Neuronal stem cell (in vitro differentiated cells): ENCODE data around the gene CNTF.
A peak's percentile ranks its signal among the peaks of the same experiment; 100 is the strongest.

Source experiments
- DNase-seq: peaks from one replicate; pipeline ENCODE4 v3.0.0-alpha.2; 2013; ENCODE audit warnings: low spot score
- H2AFZ ChIP-seq: one replicate; pipeline ENCODE4 v1.6.1; 2013; ENCODE audit warnings: mild to moderate bottlenecking, low read length, inconsistent platforms
- H2AK5ac ChIP-seq: 2 replicates; pipeline ENCODE4 v1.6.1; 2013; ENCODE audit warnings: low read depth, mild to moderate bottlenecking, inconsistent platforms, low read length, moderate library complexity, mixed read lengths
- H2BK120ac ChIP-seq: 2 replicates; pipeline ENCODE4 v1.6.1; 2013; ENCODE audit warnings: low read depth, mild to moderate bottlenecking, inconsistent platforms, low read length, moderate library complexity, mixed read lengths
- H2BK12ac ChIP-seq: one replicate; pipeline ENCODE4 v1.6.1; 2013; ENCODE audit warnings: low read length, inconsistent platforms
- H2BK15ac ChIP-seq: 2 replicates; pipeline ENCODE4 v1.6.1; 2013; ENCODE audit warnings: mild to moderate bottlenecking, low read length, inconsistent platforms, mixed read lengths
- H2BK5ac ChIP-seq: one replicate; pipeline ENCODE4 v1.6.1; 2013; ENCODE audit warnings: inconsistent platforms, mild to moderate bottlenecking, low read length, moderate library complexity
- H3K14ac ChIP-seq: one replicate; pipeline ENCODE4 v1.6.1; 2013; ENCODE audit warnings: low read length, inconsistent platforms
- H3K18ac ChIP-seq: 2 replicates; pipeline ENCODE4 v1.6.1; 2013; ENCODE audit warnings: low read length, inconsistent platforms
- H3K23ac ChIP-seq: 2 replicates; pipeline ENCODE4 v1.6.1; 2013; ENCODE audit warnings: low read depth, mild to moderate bottlenecking, mixed read lengths, low read length, inconsistent platforms; ENCODE audit not compliant: poor library complexity
- H3K27ac ChIP-seq: replicated peaks from 3 replicates; pipeline ENCODE4 v1.5.1; 2013; ENCODE audit warnings: low read length, inconsistent platforms
- H3K27me3 ChIP-seq, 3 experiments: 2 replicates each; pipeline ENCODE4 v1.6.1; 2013; ENCODE audit warnings: low read length in 3 of 3, mild to moderate bottlenecking in 2 of 3, inconsistent platforms in 1 of 3, low read depth in 1 of 3, mixed read lengths in 1 of 3, moderate library complexity in 1 of 3; ENCODE audit not compliant: control insufficient read depth in 3 of 3, insufficient read depth in 3 of 3
- H3K36me3 ChIP-seq, 2 donors: replicated peaks in 1 of 2; 2 replicates each; pipeline ENCODE4 v1.6.1; 2013; ENCODE audit warnings: low read length in 2 of 2; ENCODE audit not compliant: control insufficient read depth in 2 of 2, insufficient read depth in 2 of 2
- H3K4ac ChIP-seq: 2 replicates; pipeline ENCODE4 v1.6.1; 2013; ENCODE audit warnings: inconsistent platforms, mild to moderate bottlenecking, low read length, moderate library complexity
- H3K4me1 ChIP-seq, 2 donors: 1 replicate in 1 of 2; 2 replicates in 1 of 2; pipeline ENCODE4 v1.6.1; 2013; ENCODE audit warnings: low read length in 2 of 2, low read depth in 1 of 2; ENCODE audit not compliant: control insufficient read depth in 2 of 2, insufficient read depth in 1 of 2
- H3K4me2 ChIP-seq: one replicate; pipeline ENCODE4 v1.6.1; 2013; ENCODE audit warnings: mild to moderate bottlenecking, low read length, inconsistent platforms; ENCODE audit not compliant: insufficient read depth, poor library complexity, severe bottlenecking
- H3K4me3 ChIP-seq, 2 donors: 2 replicates each; pipeline ENCODE4 v1.5.1; 2013; ENCODE audit warnings: low read length in 2 of 2, mild to moderate bottlenecking in 2 of 2, inconsistent platforms in 1 of 2, moderate library complexity in 1 of 2
- H3K79me1 ChIP-seq: one replicate; pipeline ENCODE4 v1.6.1; 2013; ENCODE audit warnings: low read depth, mild to moderate bottlenecking, inconsistent platforms, low read length, moderate library complexity
- H3K9ac ChIP-seq: one replicate; pipeline ENCODE4 v1.6.1; 2013; ENCODE audit warnings: mild to moderate bottlenecking, low read depth, low read length, inconsistent platforms; ENCODE audit not compliant: poor library complexity
- H3K9me3 ChIP-seq, 2 donors: replicated peaks in 1 of 2; 2 replicates each; pipeline versions ENCODE3 to v1.6.1; 2013; ENCODE audit warnings: low read length in 2 of 2, mild to moderate bottlenecking in 2 of 2, inconsistent platforms in 1 of 2, low read depth in 1 of 2, mixed read lengths in 1 of 2, moderate library complexity in 1 of 2; ENCODE audit not compliant: control insufficient read depth in 2 of 2, insufficient read depth in 1 of 2
- H4K8ac ChIP-seq: one replicate; pipeline ENCODE4 v1.6.1; 2013; ENCODE audit warnings: low read depth, mild to moderate bottlenecking, inconsistent platforms, low read length, moderate library complexity
- H4K91ac ChIP-seq: one replicate; pipeline ENCODE4 v1.6.1; 2013; ENCODE audit warnings: low read length, low read depth, mild to moderate bottlenecking, inconsistent platforms; ENCODE audit not compliant: poor library complexity
- WGBS, 2 donors: extraction: QIAGEN DNeasy Blood & Tissue Kit; methylation state at CpG; one replicate each; pipeline ENCODE4 v1.1.7; 2013; ENCODE audit warnings: missing lambda C conversion rate in 2 of 2, mixed read lengths in 1 of 2; ENCODE audit not compliant: insufficient read length in 2 of 2, insufficient replicate concordance in 1 of 2; ENCODE audit errors: extremely low coverage in 2 of 2; 5-methylcytosine and 5-hydroxymethylcytosine counted together

CNTF gene

GRCh38 chr11:58641803-58642581 is 19.5 kb downstream of the CNTF start:
- no peak overlapping the region for H2AK5ac ChIP-seq
- no peak overlapping the region for H3K27ac ChIP-seq
- H3K14ac ChIP-seq: no peak overlapping the region
- H4K8ac ChIP-seq: no peak overlapping the region
- no peak overlapping the region for H2BK120ac ChIP-seq
- H3K23ac ChIP-seq: no peak overlapping the region
- H3K36me3 ChIP-seq: no peaks in the 10 kb centered on the region
- H3K79me1 ChIP-seq: no peaks in the 10 kb centered on the region
- peaks cover 0 to 1% of the 10 kb centered on the region in 2 donors for H3K4me1 ChIP-seq
- no peak overlapping the region for H3K4me2 ChIP-seq
- no peak overlapping the region for H2BK12ac ChIP-seq
- H3K27me3 ChIP-seq: peaks cover 0 to 6% (median 0%) of the 10 kb centered on the region in 3 experiments
- H3K9me3 ChIP-seq: peaks cover 4% of the 10 kb centered on the region in 2 donors
- no peak overlapping the region for H2BK15ac ChIP-seq
- H2AFZ ChIP-seq: peak overlapping the region; percentile 24
- WGBS, 2 donors: no CpG with 5 or more reads among the region's 7 CpGs
- no peak overlapping the region for H3K9ac ChIP-seq
- DNase-seq: no peak
- no peak overlapping the region for H3K18ac ChIP-seq
- no peak overlapping the region for H2BK5ac ChIP-seq
- no peak overlapping the region for H4K91ac ChIP-seq
- no peak overlapping the region for H3K4me3 ChIP-seq
- no peak overlapping the region for H3K4ac ChIP-seq

GRCh38 chr11:58645854-58646253 is 23.4 kb downstream of the CNTF start:
- Histone ChIP-seq H2AK5ac (no peak overlapping the region), H2BK15ac (no peak overlapping the region), H2BK120ac (no peak overlapping the region), H2BK5ac (no peak overlapping the region), H3K79me1 (no peaks in the 10 kb centered on the region), H3K4me1 (no peaks in the 10 kb centered on the region), H4K8ac (no peak overlapping the region), H3K9ac (no peak overlapping the region), H3K9me3 (peaks cover 4% of the 10 kb centered on the region in 2 donors), H3K4me2 (no peak overlapping the region), H3K36me3 (no peaks in the 10 kb centered on the region), H3K27ac (no peak overlapping the region), H2BK12ac (no peak overlapping the region), H3K27me3 (peaks cover 0 to 6% (median 0%) of the 10 kb centered on the region in 3 experiments), H3K4ac (no peak overlapping the region), H3K4me3 (no peak overlapping the region), H4K91ac (no peak overlapping the region), H3K23ac (no peak overlapping the region), H3K14ac (no peak overlapping the region), H2AFZ (no peak overlapping the region), H3K18ac (no peak overlapping the region)
- no peak for DNase-seq

- no peak overlapping the region for H3K4me3 ChIP-seq
- no peak overlapping the region for H2AFZ ChIP-seq
- no peak overlapping the region for H3K14ac ChIP-seq
- H3K4me1 ChIP-seq: no peaks in the 10 kb centered on the region
- no peak for DNase-seq
- H3K18ac ChIP-seq: no peak overlapping the region
- peaks cover 0 to 6% (median 0%) of the 10 kb centered on the region in 3 experiments for H3K27me3 ChIP-seq
- no peak overlapping the region for H4K8ac ChIP-seq
- no peak overlapping the region for H3K27ac ChIP-seq
- no peak overlapping the region for H2BK15ac ChIP-seq
- H3K79me1 ChIP-seq: no peaks in the 10 kb centered on the region
- no peak overlapping the region for H2BK120ac ChIP-seq
- no peak overlapping the region for H3K4ac ChIP-seq
- no peaks in the 10 kb centered on the region for H3K36me3 ChIP-seq
- no peak overlapping the region for H2BK12ac ChIP-seq
- no CpG with 5 or more reads among the region's 2 CpGs for WGBS, 2 donors
- no peak overlapping the region for H3K9ac ChIP-seq
- no peak overlapping the region for H2BK5ac ChIP-seq
- peaks cover 4% of the 10 kb centered on the region in 2 donors for H3K9me3 ChIP-seq
- H2AK5ac ChIP-seq: no peak overlapping the region
- no peak overlapping the region for H3K4me2 ChIP-seq
- H3K23ac ChIP-seq: no peak overlapping the region
- H4K91ac ChIP-seq: no peak overlapping the region
Observed at GRCh38 chr11:58647141-58647699, 24.8 kb downstream of the CNTF start.

- H3K27ac ChIP-seq: no peak overlapping the region
- H3K23ac ChIP-seq: no peak overlapping the region
- H3K4ac ChIP-seq: no peak overlapping the region
- H3K4me3 ChIP-seq: no peak overlapping the region
- DNase-seq: no peak
- H3K27me3 ChIP-seq: peaks cover 0 to 3% (median 0%) of the 10 kb centered on the region in 3 experiments
- no peak overlapping the region for H2BK15ac ChIP-seq
- H2AK5ac ChIP-seq: no peak overlapping the region
- no peak overlapping the region for H2AFZ ChIP-seq
- H3K18ac ChIP-seq: no peak overlapping the region
- H3K36me3 ChIP-seq: no peaks in the 10 kb centered on the region
- H2BK12ac ChIP-seq: no peak overlapping the region
- no peak overlapping the region for H2BK5ac ChIP-seq
- WGBS, 2 donors: no CpG with 5 or more reads among the region's 1 CpG
- H3K79me1 ChIP-seq: no peaks in the 10 kb centered on the region
- H3K9me3 ChIP-seq: peaks cover 4% of the 10 kb centered on the region in 2 donors
- H4K91ac ChIP-seq: no peak overlapping the region
- peaks cover 0 to 3% of the 10 kb centered on the region in 2 donors for H3K4me1 ChIP-seq
- no peak overlapping the region for H3K9ac ChIP-seq
- no peak overlapping the region for H3K4me2 ChIP-seq
- H2BK120ac ChIP-seq: no peak overlapping the region
- no peak overlapping the region for H4K8ac ChIP-seq
- H3K14ac ChIP-seq: no peak overlapping the region
Observed at GRCh38 chr11:58647866-58648265, 25.4 kb downstream of the CNTF start.
